ENCODE results near the gene TMIE. TPM values are rescaled to one million over a fixed set of nuclear protein-coding genes. Genes with fewer than 3 reads are reported as not detected.
"Not testable (repeated sequence)": the region's sequence is repeated elsewhere in the genome, so short reads cannot be mapped to it uniquely, and the experiment has no call there.

Gene TMIE
- total RNA-seq, 2 donors from 2014 or later = 0.18 to 1.6 TPM

- WGBS = 69% methylated on average over 12 of the region's 12 CpGs
- no peak overlapping the region for H3K4me3 ChIP-seq
- no peaks in the 10 kb centered on the region for H3K4me1 ChIP-seq (replicated peaks)
- H3K27ac ChIP-seq = no peak overlapping the region
- no peak for DNase-seq (ENCODE audit: low spot score)
- no peaks in the 10 kb centered on the region for H3K36me3 ChIP-seq
- intact Hi-C loops (cut with DNase I) = no loop called here
- no peaks in the 10 kb centered on the region for H3K9me3 ChIP-seq
- TF ChIP-seq CTCF (IDR thresholded peaks at IDR 0.05) (no peak), POLR2A (IDR thresholded peaks at IDR 0.05) (no peak), POLR2AphosphoS5 (IDR thresholded peaks at IDR 0.05) (no peak)
- H3K27me3 ChIP-seq (replicated peaks; ENCODE audit: insufficient read depth) = no peaks in the 10 kb centered on the region
These were observed 41.9 kb downstream of the TMIE start for GRCh38 chr3:46742992-46743585.

GRCh38 chr3:46746711-46747110 is 45.5 kb downstream of the TMIE start:
- no peaks in the 10 kb centered on the region for H3K36me3 ChIP-seq
- DNase-seq (ENCODE audit: low spot score) = no peak
- H3K27ac ChIP-seq = no peak overlapping the region
- intact Hi-C loops (cut with DNase I) = no loop called here
- no peaks in the 10 kb centered on the region for H3K9me3 ChIP-seq
- H3K27me3 ChIP-seq (replicated peaks; ENCODE audit: insufficient read depth) = no peaks in the 10 kb centered on the region
- H3K4me3 ChIP-seq = no peak overlapping the region
- H3K4me1 ChIP-seq (replicated peaks) = no peaks in the 10 kb centered on the region
- TF ChIP-seq POLR2A (IDR thresholded peaks at IDR 0.05) (no peak), CTCF (IDR thresholded peaks at IDR 0.05) (no peak), POLR2AphosphoS5 (IDR thresholded peaks at IDR 0.05) (no peak)

- Histone ChIP-seq H3K27ac (no peak overlapping the region), H3K4me3 (no peak overlapping the region), H3K27me3 (replicated peaks; ENCODE audit: insufficient read depth) (no peaks in the 10 kb centered on the region), H3K9me3 (no peaks in the 10 kb centered on the region), H3K4me1 (replicated peaks) (no peaks in the 10 kb centered on the region), H3K36me3 (no peaks in the 10 kb centered on the region)
- TF ChIP-seq POLR2AphosphoS5 (IDR thresholded peaks at IDR 0.05) (no peak), POLR2A (IDR thresholded peaks at IDR 0.05) (no peak), CTCF (IDR thresholded peaks at IDR 0.05) (no peak)
- 71% methylated on average over 2 of the region's 2 CpGs for WGBS
- intact Hi-C loops (cut with DNase I) = no loop called here
- DNase-seq (ENCODE audit: low spot score) = no peak
These were observed 47.0 kb downstream of the TMIE start for GRCh38 chr3:46748170-46748569.

GRCh38 chr3:46749129-46749528 is 47.9 kb downstream of the TMIE start:
- TF ChIP-seq POLR2AphosphoS5 (IDR thresholded peaks at IDR 0.05) (no peak), POLR2A (IDR thresholded peaks at IDR 0.05) (no peak), CTCF (IDR thresholded peaks at IDR 0.05) (no peak)
- 90% methylated on average over 4 of the region's 4 CpGs for WGBS
- intact Hi-C loops (cut with DNase I) = no loop called here

GRCh38 chr3:46750555-46751038 is 49.4 kb downstream of the TMIE start:
- H3K36me3 ChIP-seq = no peaks in the 10 kb centered on the region
- intact Hi-C loops (cut with DNase I) = no loop called here
- no peak overlapping the region for H3K27ac ChIP-seq
- TF ChIP-seq CTCF (IDR thresholded peaks at IDR 0.05) (no peak), POLR2A (IDR thresholded peaks at IDR 0.05) (no peak), POLR2AphosphoS5 (IDR thresholded peaks at IDR 0.05) (no peak)
- H3K4me1 ChIP-seq (replicated peaks) = no peaks in the 10 kb centered on the region
- 96% methylated on average over 41 of the region's 41 CpGs for WGBS
- DNase-seq (ENCODE audit: low spot score) = no peak
- no peaks in the 10 kb centered on the region for H3K27me3 ChIP-seq (replicated peaks; ENCODE audit: insufficient read depth)
- H3K4me3 ChIP-seq = no peak overlapping the region
- no peaks in the 10 kb centered on the region for H3K9me3 ChIP-seq

More at GRCh38 chr3:46749129-46749528, 47.9 kb downstream of the TMIE start:
- Histone ChIP-seq H3K27me3 (replicated peaks; ENCODE audit: insufficient read depth) (no peaks in the 10 kb centered on the region), H3K9me3 (no peaks in the 10 kb centered on the region), H3K36me3 (no peaks in the 10 kb centered on the region), H3K27ac (no peak overlapping the region), H3K4me1 (replicated peaks) (no peaks in the 10 kb centered on the region), H3K4me3 (no peak overlapping the region)
- DNase-seq (ENCODE audit: low spot score) = no peak

- 84% methylated on average over 6 of the region's 6 CpGs for WGBS
These were observed 51.9 kb downstream of the TMIE start for GRCh38 chr3:46753127-46753526.

More at GRCh38 chr3:46753127-46753526, 51.9 kb downstream of the TMIE start:
- H3K27me3 ChIP-seq (replicated peaks; ENCODE audit: insufficient read depth); DNase-seq (ENCODE audit: low spot score); H3K4me1 ChIP-seq (replicated peaks); H3K36me3 ChIP-seq; H3K9me3 ChIP-seq; H3K27ac ChIP-seq; intact Hi-C loops (cut with DNase I); H3K4me3 ChIP-seq: not testable (repeated sequence)
